Measurements from ENCODE around the gene UQCRC2. TPM values are rescaled to one million over a fixed set of nuclear protein-coding genes. Genes with fewer than 3 reads are reported as not detected.
A peak's percentile ranks its signal among the peaks of the same experiment; 100 is the strongest.
"Not testable (repeated sequence)": the region's sequence is repeated elsewhere in the genome, so short reads cannot be mapped to it uniquely, and the experiment has no call there.

Gene UQCRC2
- total and polyA plus RNA-seq, 7 experiments from 2014 or later = 158 to 227 (median 180) TPM

DNA sequence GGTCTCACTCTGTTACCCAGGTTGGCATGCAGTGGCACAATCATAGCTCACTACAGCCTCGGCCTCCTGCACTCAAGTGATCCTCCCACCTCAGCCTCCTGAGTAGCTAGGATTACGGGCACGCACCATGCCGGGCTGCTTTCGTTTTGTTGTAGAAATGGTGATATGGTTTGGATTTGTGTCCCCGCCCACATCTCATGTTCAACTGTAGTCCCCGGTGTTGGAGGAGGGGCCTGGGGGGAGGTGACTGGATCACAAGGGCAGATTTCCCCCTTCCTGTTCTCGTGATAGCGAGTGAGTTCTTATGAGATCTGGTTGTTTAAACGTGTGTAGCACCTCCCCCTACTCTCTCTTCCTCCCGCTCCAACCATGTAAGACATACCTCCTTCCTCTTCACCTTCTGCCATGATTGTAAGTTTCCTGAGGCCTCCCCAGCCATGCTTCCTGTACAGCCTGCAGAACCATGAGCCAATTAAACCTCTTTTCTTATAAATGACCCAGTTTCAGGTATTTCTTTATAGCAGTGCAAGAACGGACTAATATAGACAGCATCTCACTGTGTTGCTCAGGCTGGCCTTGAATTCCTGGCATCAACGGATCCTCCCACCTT is 41.8 kb downstream of the UQCRC2 start:
- DNase-seq = no peak
- intact Hi-C loops (cut with micrococcal nuclease) = no loop called here
- no peaks in the 10 kb centered on the region for H3K27me3 Mint-ChIP-seq
- H3K27ac Mint-ChIP-seq = no peak overlapping the region
- H3K36me3 Mint-ChIP-seq = peaks cover 0 to 4% (median 0%) of the 10 kb centered on the region in 5 donors
- ChIA-PET CTCF (interaction anchor here (0.7 kb wide), 1 partner anchor 104 kb away, joined by 8 read pairs; no protein-coding TSS in a partner anchor), POLR2A (interaction anchor here (0.6 kb wide), 1 partner anchor 88 kb away, joined by 3 read pairs; no protein-coding TSS in a partner anchor)
- Histone ChIP-seq H3K36me3 (ENCODE audit: control insufficient read depth in 2 of 3, insufficient read depth in 3 of 3, low read length in 3 of 3) (no peaks in the 10 kb centered on the region), H3K27me3 (ENCODE audit: control insufficient read depth in 2 of 2, insufficient read depth in 2 of 2, low read length in 2 of 2) (no peaks in the 10 kb centered on the region), H3K4me1 (ENCODE audit: control insufficient read depth in 2 of 2, insufficient read depth in 2 of 2, low read length in 2 of 2) (peaks cover 3 to 7% of the 10 kb centered on the region in 2 donors), H3K9me3 (ENCODE audit: control insufficient read depth in 2 of 3, low read length in 3 of 3) (no peaks in the 10 kb centered on the region), H3K27ac (ENCODE audit: low read depth, low read length) (no peak overlapping the region), H3K4me3 (ENCODE audit: low read length) (no peak overlapping the region)
- ATAC-seq = no peak
- H3K4me3 Mint-ChIP-seq = no peak overlapping the region
- H3K9me3 Mint-ChIP-seq = no peaks in the 10 kb centered on the region
- H3K4me1 Mint-ChIP-seq = peaks cover 0 to 20% (median 7%) of the 10 kb centered on the region in 7 donors

DNA sequence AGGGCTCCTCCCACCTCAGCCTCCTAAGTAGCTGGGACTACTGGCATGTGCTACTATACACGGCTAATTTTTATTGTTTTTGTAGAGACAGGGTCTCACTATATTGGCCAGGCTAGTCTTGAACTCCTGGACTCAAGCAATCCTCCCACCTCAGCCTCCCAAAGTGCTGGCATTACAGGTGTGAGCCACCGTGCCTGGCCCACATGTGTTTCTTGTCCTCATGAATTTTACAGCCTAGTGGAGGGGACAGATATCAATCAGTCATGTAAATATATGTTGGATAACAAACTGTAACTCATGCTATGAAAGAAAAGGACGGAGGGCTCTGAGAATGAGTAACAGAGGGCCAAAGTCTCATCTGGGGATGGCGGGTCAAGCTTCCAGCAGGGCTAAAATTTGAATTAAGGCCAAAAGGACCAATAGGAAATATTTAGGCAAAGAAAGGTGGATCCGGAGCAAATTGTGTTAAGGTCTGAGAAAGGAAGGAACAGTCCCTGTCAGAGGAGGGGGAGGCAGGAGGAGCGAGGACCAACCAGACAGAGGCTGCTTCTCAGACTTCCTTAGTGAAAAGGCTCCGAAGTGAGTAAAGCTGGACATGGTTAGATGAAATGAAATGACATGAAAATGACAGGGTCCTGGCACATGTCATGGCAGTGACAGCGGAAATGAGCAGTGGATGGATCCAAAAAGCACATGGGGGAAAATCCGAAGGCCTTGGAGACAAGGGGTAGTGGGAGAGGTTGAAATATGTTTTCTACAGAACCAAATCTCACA is 43.9 kb downstream of the UQCRC2 start:
- Histone ChIP-seq H3K27ac (ENCODE audit: low read depth, low read length) (no peak overlapping the region), H3K4me3 (ENCODE audit: low read length) (no peak overlapping the region), H3K36me3 (ENCODE audit: control insufficient read depth in 2 of 3, insufficient read depth in 3 of 3, low read length in 3 of 3) (no peaks in the 10 kb centered on the region), H3K27me3 (ENCODE audit: control insufficient read depth in 2 of 2, insufficient read depth in 2 of 2, low read length in 2 of 2) (no peaks in the 10 kb centered on the region), H3K9me3 (ENCODE audit: control insufficient read depth in 2 of 3, low read length in 3 of 3) (no peaks in the 10 kb centered on the region), H3K4me1 (ENCODE audit: control insufficient read depth in 2 of 2, insufficient read depth in 2 of 2, low read length in 2 of 2) (peaks cover 0 to 7% of the 10 kb centered on the region in 2 donors)
- H3K36me3 Mint-ChIP-seq = peaks cover 0 to 4% (median 0%) of the 10 kb centered on the region in 5 donors
- H3K27me3 Mint-ChIP-seq = no peaks in the 10 kb centered on the region
- DNase-seq (no peak), ATAC-seq (no peak)
- peaks cover 7 to 17% (median 10%) of the 10 kb centered on the region in 7 donors for H3K4me1 Mint-ChIP-seq
- H3K4me3 Mint-ChIP-seq = no peak overlapping the region
- ChIA-PET CTCF (interaction anchor here (1.2 to 4.3 kb wide), 2 partner anchors 80 to 191 kb away, joined by 4 to 40 read pairs; no protein-coding TSS in a partner anchor), POLR2A (interaction anchor here (0.9 to 1.0 kb wide), 2 partner anchors 10 to 32 kb away, joined by 3 to 6 read pairs; partner anchors contain the start of gene MOSMO)
- intact Hi-C loops (cut with micrococcal nuclease) = no loop called here
- H3K27ac Mint-ChIP-seq = no peak overlapping the region
- H3K9me3 Mint-ChIP-seq = no peaks in the 10 kb centered on the region

GRCh38 chr16:21997697-21998480 is 44.7 kb downstream of the UQCRC2 start:
- no peak overlapping the region for H3K27ac Mint-ChIP-seq
- CTCF ChIA-PET = interaction anchor here (0.6 to 4.3 kb wide), 3 partner anchors 79 to 191 kb away, joined by 4 to 40 read pairs (median 4); no protein-coding TSS in a partner anchor
- H3K4me1 ChIP-seq (ENCODE audit: control insufficient read depth in 2 of 2, insufficient read depth in 2 of 2, low read length in 2 of 2) = peaks cover 0 to 7% of the 10 kb centered on the region in 2 donors
- no peaks in the 10 kb centered on the region for H3K9me3 ChIP-seq (ENCODE audit: control insufficient read depth in 2 of 3, low read length in 3 of 3)
- intact Hi-C loops (cut with micrococcal nuclease) = no loop called here
- no peaks in the 10 kb centered on the region for H3K36me3 ChIP-seq (ENCODE audit: control insufficient read depth in 2 of 3, insufficient read depth in 3 of 3, low read length in 3 of 3)
- H3K4me3 Mint-ChIP-seq = no peak overlapping the region
- POLR2A ChIA-PET = interaction anchor here (0.6 to 1.2 kb wide), 5 partner anchors 9 to 299 kb away, joined by 3 to 6 read pairs (median 4); partner anchors contain the start of genes MOSMO and POLR3E
- no peaks in the 10 kb centered on the region for H3K27me3 ChIP-seq (ENCODE audit: control insufficient read depth in 2 of 2, insufficient read depth in 2 of 2, low read length in 2 of 2)
- H3K9me3 Mint-ChIP-seq = peaks cover 0 to 2% (median 0%) of the 10 kb centered on the region in 11 donors
- no peak overlapping the region for H3K27ac ChIP-seq (ENCODE audit: low read depth, low read length)
- peaks cover 0 to 4% (median 0%) of the 10 kb centered on the region in 5 donors for H3K36me3 Mint-ChIP-seq
- peaks cover 7 to 17% (median 10%) of the 10 kb centered on the region in 7 donors for H3K4me1 Mint-ChIP-seq
- ATAC-seq (no peak), DNase-seq (no peak)
- H3K27me3 Mint-ChIP-seq = no peaks in the 10 kb centered on the region
- H3K4me3 ChIP-seq (ENCODE audit: low read length) = no peak overlapping the region

- Mint-ChIP-seq H3K4me3 (peak overlapping the region in 2 of 10 donors; percentile 26 to 59), H3K27ac (peak overlapping the region in 2 of 9 donors; percentile 13 to 65), H3K27me3 (peaks cover 0 to 7% (median 0%) of the 10 kb centered on the region in 5 donors), H3K36me3 (no peaks in the 10 kb centered on the region), H3K4me1 (peaks cover 6 to 21% (median 15%) of the 10 kb centered on the region in 7 donors), H3K9me3 (peaks cover 0 to 2% (median 0%) of the 10 kb centered on the region in 11 donors)
- no peaks in the 10 kb centered on the region for H3K27me3 ChIP-seq (ENCODE audit: control insufficient read depth in 2 of 2, insufficient read depth in 2 of 2, low read length in 2 of 2)
- ATAC-seq = no peak
- CTCF ChIA-PET = interaction anchor here (0.7 to 2.1 kb wide), 11 partner anchors 10 to 297 kb away, joined by 3 to 31 read pairs (median 4); no protein-coding TSS in a partner anchor
- H3K4me1 ChIP-seq (ENCODE audit: control insufficient read depth in 2 of 2, insufficient read depth in 2 of 2, low read length in 2 of 2) = peaks cover 0 to 9% of the 10 kb centered on the region in 2 donors
- H3K9me3 ChIP-seq (ENCODE audit: control insufficient read depth in 2 of 3, low read length in 3 of 3) = no peaks in the 10 kb centered on the region
- DNase-seq = no peak
- intact Hi-C loops (cut with micrococcal nuclease) = loop anchor here (1.0 to 2.0 kb wide), 5 partner anchors 76 to 296 kb away; partner anchors contain the start of gene POLR3E (in 2 of the 2)
- POLR2A ChIA-PET = interaction anchor here (1.2 to 2.6 kb wide), 2 partner anchors 187 to 295 kb away, joined by 3 to 28 read pairs; partner anchors contain the start of gene POLR3E
- no peak overlapping the region for H3K27ac ChIP-seq (ENCODE audit: low read depth, low read length)
- no peak overlapping the region for H3K4me3 ChIP-seq (ENCODE audit: low read length)
- no peaks in the 10 kb centered on the region for H3K36me3 ChIP-seq (ENCODE audit: control insufficient read depth in 2 of 3, insufficient read depth in 3 of 3, low read length in 3 of 3)
Observed at GRCh38 chr16:22001591-22001990, 48.4 kb downstream of the UQCRC2 start.

DNA sequence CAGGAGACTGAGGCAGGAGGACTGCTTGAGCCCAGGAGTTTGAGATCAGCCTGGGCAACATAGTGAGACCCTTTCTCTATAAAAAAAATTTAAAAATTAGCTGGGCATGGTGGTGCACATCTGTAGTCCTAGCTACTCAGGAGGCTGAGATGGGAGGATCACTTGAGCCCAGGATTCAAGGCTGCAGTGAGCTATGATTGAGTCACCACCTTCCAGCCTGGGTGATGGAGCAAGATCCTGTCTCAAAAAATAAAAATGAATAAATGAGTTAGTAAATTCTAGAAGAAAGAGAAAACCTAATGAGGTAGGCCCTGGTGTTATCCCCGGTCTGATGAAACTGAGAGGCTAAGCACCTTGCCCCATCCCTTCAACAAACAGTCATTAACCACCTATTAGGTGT is 48.9 kb downstream of the UQCRC2 start:
- H3K4me3 ChIP-seq (ENCODE audit: low read length); H3K9me3 Mint-ChIP-seq; intact Hi-C loops (cut with micrococcal nuclease); H3K9me3 ChIP-seq (ENCODE audit: control insufficient read depth in 2 of 3, low read length in 3 of 3); H3K36me3 Mint-ChIP-seq; H3K27me3 Mint-ChIP-seq; H3K36me3 ChIP-seq (ENCODE audit: control insufficient read depth in 2 of 3, insufficient read depth in 3 of 3, low read length in 3 of 3); DNase-seq; H3K27ac ChIP-seq (ENCODE audit: low read depth, low read length); H3K27ac Mint-ChIP-seq; H3K4me3 Mint-ChIP-seq; H3K27me3 ChIP-seq (ENCODE audit: control insufficient read depth in 2 of 2, insufficient read depth in 2 of 2, low read length in 2 of 2); ATAC-seq: not testable (repeated sequence)
- peaks cover 2 to 14% of the 10 kb centered on the region in 2 donors for H3K4me1 ChIP-seq (ENCODE audit: control insufficient read depth in 2 of 2, insufficient read depth in 2 of 2, low read length in 2 of 2)
- POLR2A ChIA-PET = interaction anchor here (1.2 to 2.6 kb wide), 2 partner anchors 187 to 295 kb away, joined by 3 to 28 read pairs; partner anchors contain the start of gene POLR3E
- CTCF ChIA-PET = interaction anchor here (0.7 to 2.1 kb wide), 11 partner anchors 10 to 298 kb away, joined by 3 to 31 read pairs (median 4); no protein-coding TSS in a partner anchor
- H3K4me1 Mint-ChIP-seq = peaks cover 10 to 25% (median 20%) of the 10 kb centered on the region in 7 donors

Data from naive thymus-derived CD4-positive, alpha-beta T cell (primary cell).